Endodermal cell (in vitro differentiated cells): Measurements from ENCODE around the gene EFEMP1. TPM values are rescaled to one million over a fixed set of nuclear protein-coding genes. Genes with fewer than 3 reads are reported as not detected.
"Not testable (repeated sequence)": the region's sequence is repeated elsewhere in the genome, so short reads cannot be mapped to it uniquely, and the experiment has no call there.

ENCODE experiments used
- DNase-seq: peaks from one replicate; pipeline ENCODE4 v3.0.0-alpha.2; 2017
- H3K27ac ChIP-seq: 2 replicates; pipeline ENCODE4 v1.5.1; 2013; ENCODE audit warnings: mild to moderate bottlenecking, low read depth, low read length, moderate library complexity
- H3K27me3 ChIP-seq: 2 replicates; pipeline ENCODE4 v1.6.1; 2013; ENCODE audit warnings: mild to moderate bottlenecking, low read length, moderate library complexity; ENCODE audit not compliant: insufficient read depth, control insufficient read depth, poor library complexity, severe bottlenecking
- H3K36me3 ChIP-seq: 2 replicates; pipeline ENCODE4 v1.7.0; 2013; ENCODE audit warnings: mild to moderate bottlenecking, low read length, moderate library complexity; ENCODE audit not compliant: control insufficient read depth, insufficient read depth
- H3K4me1 ChIP-seq: one replicate; pipeline ENCODE4 v1.7.0; 2013; ENCODE audit warnings: low read length; ENCODE audit not compliant: control insufficient read depth, insufficient read depth
- H3K4me3 ChIP-seq: 2 replicates; pipeline ENCODE4 v1.5.1; 2013; ENCODE audit warnings: mild to moderate bottlenecking, low read length, moderate library complexity
- H3K9ac ChIP-seq: 2 replicates; pipeline ENCODE4 v1.6.1; 2013; ENCODE audit warnings: mild to moderate bottlenecking, low read length, moderate library complexity; ENCODE audit not compliant: poor library complexity, severe bottlenecking; ENCODE audit errors: extremely low read depth
- H3K9me3 ChIP-seq: 2 replicates; pipeline ENCODE4 v1.6.1; 2013; ENCODE audit warnings: mild to moderate bottlenecking, low read length, moderate library complexity; ENCODE audit not compliant: control insufficient read depth
- H3K27ac Mint-ChIP-seq: 2 replicates; pipeline ENCODE4 v1.8.0; 2020; ENCODE audit warnings: mixed read lengths
- H3K27me3 Mint-ChIP-seq: 2 replicates; pipeline ENCODE4 v1.8.0; 2021; ENCODE audit warnings: mild to moderate bottlenecking, mixed read lengths; ENCODE audit not compliant: insufficient read depth
- H3K36me3 Mint-ChIP-seq: 2 replicates; pipeline ENCODE4 v1.8.0; 2020; ENCODE audit warnings: low read depth, mixed read lengths
- H3K4me1 Mint-ChIP-seq: 2 replicates; pipeline ENCODE4 v1.8.0; 2020; ENCODE audit warnings: mixed read lengths
- H3K4me3 Mint-ChIP-seq: 2 replicates; pipeline ENCODE4 v1.8.0; 2020; ENCODE audit warnings: mild to moderate bottlenecking, moderate library complexity, mixed read lengths
- H3K9me3 Mint-ChIP-seq: 2 replicates; pipeline ENCODE4 v1.8.0; 2020; ENCODE audit warnings: mild to moderate bottlenecking, mixed read lengths
- CTCF ChIP-seq: fragments of 200-600 bp; sonication (generic); conservative IDR thresholded peaks from 2 replicates; pipeline ENCODE4 v1.5.0; 2021; ENCODE audit warnings: antibody characterized with exemption, mild to moderate bottlenecking
- WGBS, 2 experiments: methylation state at CpG; one replicate each; pipeline versions ENCODE4 v1.1.5 to v1.1.7; 2013; ENCODE audit warnings: missing lambda C conversion rate in 2 of 2, mixed read lengths in 1 of 2; ENCODE audit not compliant: insufficient coverage in 1 of 2, insufficient read length in 1 of 2; 5-methylcytosine and 5-hydroxymethylcytosine counted together
- total RNA-seq, 2 donors: library from RNA; stranded (reverse); fragmentation: NEBNext Ultra II Directional in 1 of 2; extraction: Animal tissue kit (Norgen Biotek cat#: 25700) in 1 of 2; gene quantifications; 2 replicates in 1 of 2; 3 replicates in 1 of 2; pipeline ENCODE4 v1.2.1, GENCODE V29; 2021

Gene EFEMP1
- total RNA-seq, 2 donors from 2014 or later, result 2.6 to 3.3 TPM

- H3K9me3 ChIP-seq, result no peaks in the 10 kb centered on the region
- H3K27ac ChIP-seq, result no peak overlapping the region
- Mint-ChIP-seq H3K4me3 (no peak overlapping the region), H3K36me3 (no peaks in the 10 kb centered on the region), H3K9me3 (peaks cover 10% of the 10 kb centered on the region), H3K27ac (no peak overlapping the region), H3K27me3 (no peaks in the 10 kb centered on the region), H3K4me1 (no peaks in the 10 kb centered on the region)
- no peak overlapping the region for H3K9ac ChIP-seq
- H3K4me1 ChIP-seq, result no peaks in the 10 kb centered on the region
- TF ChIP-seq CTCF, result no peak
- no peak overlapping the region for H3K4me3 ChIP-seq
- DNase-seq, result no peak
- H3K36me3 ChIP-seq, result no peaks in the 10 kb centered on the region
- 42% methylated on average over 1 of the region's 1 CpG; no CpG with 5 or more reads in 1 of the 2 experiments for WGBS, 2 experiments
- no peaks in the 10 kb centered on the region for H3K27me3 ChIP-seq
Observed at GRCh38 chr2:55827855-55828254, 95.7 kb downstream of the EFEMP1 start.

GRCh38 chr2:55827428-55827827, 96.2 kb downstream of the EFEMP1 start:
- H3K36me3 Mint-ChIP-seq, H3K4me1 ChIP-seq, H3K4me3 Mint-ChIP-seq, H3K9ac ChIP-seq, H3K9me3 ChIP-seq, H3K27ac Mint-ChIP-seq, H3K27ac ChIP-seq, H3K36me3 ChIP-seq, H3K27me3 Mint-ChIP-seq, H3K4me1 Mint-ChIP-seq, H3K27me3 ChIP-seq, H3K4me3 ChIP-seq, H3K9me3 Mint-ChIP-seq, DNase-seq: not testable (repeated sequence)
- 83 to 90% methylated on average over 2 of the region's 2 CpGs for WGBS, 2 experiments

- no peaks in the 10 kb centered on the region for H3K27me3 Mint-ChIP-seq
- no peak overlapping the region for H3K4me3 ChIP-seq
- TF ChIP-seq CTCF, result no peak
- no peak overlapping the region for H3K27ac Mint-ChIP-seq
- H3K27ac ChIP-seq, result no peak overlapping the region
- no peak for DNase-seq
- H3K9me3 ChIP-seq, result no peaks in the 10 kb centered on the region
- no peak overlapping the region for H3K4me3 Mint-ChIP-seq
- no peak overlapping the region for H3K9ac ChIP-seq
- H3K27me3 ChIP-seq, result no peaks in the 10 kb centered on the region
- no peaks in the 10 kb centered on the region for H3K9me3 Mint-ChIP-seq
- no peaks in the 10 kb centered on the region for H3K4me1 Mint-ChIP-seq
- H3K4me1 ChIP-seq, result no peaks in the 10 kb centered on the region
- no peaks in the 10 kb centered on the region for H3K36me3 Mint-ChIP-seq
- no peaks in the 10 kb centered on the region for H3K36me3 ChIP-seq
- WGBS, 2 experiments, result 93 to 98% methylated on average over 4 to 6 of the region's 6 CpGs
Observed at GRCh38 chr2:55826246-55826645, 97.3 kb downstream of the EFEMP1 start.

- Histone ChIP-seq H3K4me1 (no peaks in the 10 kb centered on the region), H3K9ac (no peak overlapping the region), H3K9me3 (no peaks in the 10 kb centered on the region), H3K27me3 (no peaks in the 10 kb centered on the region), H3K36me3 (no peaks in the 10 kb centered on the region), H3K4me3 (no peak overlapping the region), H3K27ac (no peak overlapping the region)
- H3K27ac Mint-ChIP-seq, result no peak overlapping the region
- 90 to 92% methylated on average over 12 to 14 of the region's 14 CpGs for WGBS, 2 experiments
- TF ChIP-seq CTCF, result no peak
- H3K4me3 Mint-ChIP-seq, result no peak overlapping the region
- no peaks in the 10 kb centered on the region for H3K4me1 Mint-ChIP-seq
- no peaks in the 10 kb centered on the region for H3K36me3 Mint-ChIP-seq
- H3K9me3 Mint-ChIP-seq, result no peaks in the 10 kb centered on the region
- no peaks in the 10 kb centered on the region for H3K27me3 Mint-ChIP-seq
- DNase-seq, result no peak
Observed at GRCh38 chr2:55824551-55825096, 99.0 kb downstream of the EFEMP1 start.
